ENCODE results near the gene DTNA.

GRCh38 chr18:34802959-34803358 is 92.9 kb downstream of the DTNA start:
- TF ChIP-seq CTCF (IDR thresholded peaks at IDR 0.05) (no peak), POLR2A (IDR thresholded peaks at IDR 0.05) (no peak)

Measured in thyroid gland (tissue), 4 donors.